ENCODE results near the gene DRD2.

DRD2 gene

GRCh38 chr11:113440816-113441215 is 34.4 kb downstream of the DRD2 start:
- no peak for DNase-seq

DNA sequence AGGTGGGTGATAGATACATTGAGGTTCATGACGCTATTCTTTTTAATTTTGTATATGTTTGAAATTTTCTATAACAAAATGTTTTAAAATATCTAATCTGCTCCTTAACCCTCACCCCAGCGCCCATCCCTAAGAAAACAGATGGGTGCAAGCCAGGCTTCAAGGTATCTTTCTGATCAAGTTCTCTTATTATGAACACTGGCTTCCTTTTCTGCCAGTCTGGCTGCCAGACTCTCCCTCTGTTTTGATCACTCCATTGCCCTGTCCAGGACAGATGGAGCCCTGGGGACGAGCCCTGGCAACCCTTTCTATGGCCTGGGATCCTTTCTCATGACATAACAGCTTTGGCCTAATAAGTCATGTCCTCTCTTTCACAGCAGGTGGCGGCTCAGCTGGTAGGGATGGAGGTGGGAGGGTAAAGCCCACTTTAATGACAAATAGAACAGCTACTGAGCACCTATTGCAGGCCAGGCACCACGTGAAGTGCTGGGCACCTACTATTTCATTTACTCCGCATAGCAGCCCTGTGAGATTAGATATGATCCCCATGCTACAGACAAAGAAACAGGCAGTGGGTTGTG is 38.4 kb downstream of the DRD2 start:
- DNase-seq: peak; percentile 71

GRCh38 chr11:113435190-113435968 is 39.8 kb downstream of the DRD2 start:
- no peak for DNase-seq

- DNase-seq: no peak
Observed at GRCh38 chr11:113431746-113432145, 43.5 kb downstream of the DRD2 start.

DNA sequence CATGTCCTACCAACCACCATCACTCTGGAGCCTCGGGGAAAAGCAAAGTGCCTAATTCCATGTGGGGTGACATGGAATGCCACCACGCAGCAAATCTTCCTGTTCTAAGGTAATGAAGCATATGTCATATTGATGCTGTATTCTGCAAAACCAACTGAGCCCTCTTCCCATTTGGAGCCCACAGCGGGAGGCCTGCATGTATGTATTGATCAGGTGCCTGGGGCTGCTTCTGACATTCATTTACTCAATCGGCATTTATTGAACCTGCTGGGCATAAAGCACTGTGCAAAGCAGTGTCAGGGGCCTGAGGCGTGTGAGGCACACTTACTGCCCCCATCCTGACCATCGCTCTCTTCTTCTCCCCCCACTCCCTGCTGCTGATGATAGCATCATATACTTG is 48.5 kb downstream of the DRD2 start:
- DNase-seq: no peak

GRCh38 chr11:113420808-113421207 is 54.4 kb downstream of the DRD2 start:
- no peak for DNase-seq

- no peak for DNase-seq
Observed at GRCh38 chr11:113419454-113420003, 55.7 kb downstream of the DRD2 start.

DNA sequence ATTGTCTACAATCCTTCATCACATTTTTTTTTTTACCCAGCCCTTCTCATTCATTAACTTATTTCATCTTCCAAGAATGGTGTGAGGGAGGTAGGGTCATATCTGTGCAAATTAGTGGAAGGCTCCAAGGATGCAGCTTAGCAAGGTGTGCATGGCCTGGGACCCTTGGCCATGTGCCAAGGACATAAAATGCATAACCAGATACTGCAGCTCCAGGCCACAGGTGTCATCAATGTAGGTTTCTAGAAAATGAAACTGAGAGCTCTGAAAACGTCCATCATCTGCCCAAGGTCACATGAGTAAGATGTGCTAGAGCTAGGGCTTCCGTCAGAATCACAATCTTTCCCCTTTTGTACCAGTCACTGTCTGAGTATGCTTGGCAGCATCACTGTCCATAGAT is 57.8 kb downstream of the DRD2 start:
- no peak for DNase-seq

- no peak for DNase-seq
Observed at GRCh38 chr11:113415343-113415742, 59.9 kb downstream of the DRD2 start.

DNA sequence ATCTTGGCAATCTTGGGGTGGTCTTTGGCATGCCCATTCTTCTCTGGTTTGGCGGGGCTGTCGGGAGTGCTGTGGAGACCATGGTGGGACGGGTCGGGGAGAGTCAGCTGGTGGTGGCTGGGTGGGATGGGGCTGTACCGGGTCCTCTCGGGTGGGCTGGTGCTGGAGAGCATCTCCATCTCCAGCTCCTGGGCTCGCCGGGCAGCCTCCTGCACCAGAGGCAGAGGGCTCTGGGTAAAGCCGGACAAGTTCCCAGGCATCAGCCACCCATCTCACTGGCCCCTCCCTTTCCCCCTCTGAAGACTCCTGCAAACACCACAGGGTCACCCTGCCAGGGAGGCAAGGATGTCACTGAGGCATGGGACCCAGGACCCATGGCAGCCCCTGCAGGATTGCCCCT is 62.5 kb downstream of the DRD2 start:
- no peak for DNase-seq

DNA sequence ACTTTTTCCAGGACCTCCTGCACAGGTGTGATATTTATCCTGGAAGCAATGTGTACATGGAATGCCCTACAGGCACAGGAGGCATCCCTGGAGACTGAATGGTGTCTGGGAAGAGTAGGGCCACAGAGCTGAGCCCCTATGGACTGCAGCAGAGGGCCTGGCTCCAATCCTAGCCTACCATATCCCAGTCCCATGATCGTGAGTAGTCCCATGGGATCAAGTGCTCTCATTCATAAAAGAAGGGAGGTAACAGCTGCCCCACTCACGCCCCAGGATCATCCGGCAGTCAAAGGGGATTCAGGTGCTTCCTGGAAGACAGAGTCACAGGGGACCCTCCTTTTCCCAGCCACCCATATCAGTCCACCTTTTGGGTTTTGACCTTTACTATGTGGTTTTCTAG is 63.7 kb downstream of the DRD2 start:
- DNase-seq: peak; percentile 18

DNA sequence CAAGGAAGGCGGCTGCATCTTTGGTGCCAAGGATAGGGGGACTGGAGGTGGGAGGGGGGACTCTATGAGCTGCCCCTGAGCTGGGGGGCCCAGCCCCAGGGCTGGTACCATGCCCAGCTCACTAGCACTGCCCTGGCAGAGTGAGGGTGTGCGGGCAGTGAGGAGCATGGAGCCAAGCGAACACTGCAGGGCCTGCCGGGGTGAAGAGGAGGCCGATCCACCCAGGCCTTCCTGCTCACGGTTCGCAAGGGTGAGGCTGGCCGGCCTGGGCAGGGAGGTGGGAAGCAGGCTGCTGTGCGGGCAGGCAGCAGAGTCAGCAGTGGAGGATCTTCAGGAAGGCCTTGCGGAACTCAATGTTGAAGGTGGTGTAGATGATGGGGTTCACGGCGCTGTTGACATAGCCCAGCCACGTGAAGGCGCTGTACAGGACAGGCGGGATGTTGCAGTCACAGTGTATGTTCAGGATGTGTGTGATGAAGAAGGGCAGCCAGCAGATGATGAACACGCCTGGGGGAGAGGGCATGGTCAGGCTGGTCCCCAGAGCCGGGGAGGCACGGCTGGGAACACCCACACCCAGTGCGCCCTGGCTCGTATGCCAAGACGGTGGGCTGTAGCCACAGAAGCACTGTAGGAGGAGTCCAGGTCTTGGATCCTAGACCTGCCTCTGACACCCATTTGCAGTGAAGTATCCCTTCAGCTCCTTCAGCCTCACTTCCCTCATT is 64.6 kb downstream of the DRD2 start:
- no peak for DNase-seq

GRCh38 chr11:113409526-113409925 is 65.7 kb downstream of the DRD2 start:
- no peak for DNase-seq

DNA sequence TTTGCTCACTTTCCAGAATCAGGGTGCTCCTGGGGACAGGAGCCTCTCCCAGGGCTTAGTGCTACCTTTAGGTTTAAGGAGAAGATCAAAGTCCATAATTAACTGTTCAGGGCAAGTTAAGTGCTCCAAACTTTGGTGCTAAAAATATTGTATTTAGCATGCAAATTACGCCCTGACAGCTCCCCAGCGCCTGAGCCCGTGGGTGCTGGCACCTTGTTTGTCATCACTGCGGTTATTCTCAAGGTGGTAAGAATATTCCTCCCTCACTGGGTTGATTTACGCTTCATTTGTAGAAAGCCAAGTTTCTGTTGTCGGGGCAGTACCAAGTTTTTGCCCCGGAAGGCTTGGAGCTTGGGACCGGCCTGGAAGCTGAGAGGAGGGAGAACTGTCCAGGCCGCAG is 66.3 kb downstream of the DRD2 start:
- DNase-seq: no peak

DNA sequence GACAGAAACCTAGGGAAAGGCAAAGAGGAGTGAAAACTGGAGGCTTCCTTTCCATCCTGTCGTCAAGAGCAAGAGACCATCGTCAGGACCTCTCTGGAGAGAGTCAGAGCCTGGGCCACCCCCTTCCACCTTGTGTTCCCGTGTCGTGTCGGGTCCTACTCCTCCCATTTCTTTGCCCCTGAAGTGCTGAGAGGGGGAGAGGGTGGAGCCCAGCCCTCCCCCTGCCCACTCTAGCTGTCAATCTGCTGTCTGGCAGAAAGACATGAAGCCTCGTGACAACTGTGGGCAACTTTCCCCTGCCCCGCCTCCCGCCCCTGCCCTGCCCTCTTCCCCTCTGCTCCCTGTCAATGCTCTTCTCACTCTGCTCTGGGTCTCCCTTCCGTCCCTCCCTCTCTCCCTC is 67.0 kb downstream of the DRD2 start:
- no peak for DNase-seq

GRCh38 chr11:113407163-113407562 is 68.0 kb downstream of the DRD2 start:
- no peak for DNase-seq

- no peak for DNase-seq
Observed at GRCh38 chr11:113405724-113406478, 69.3 kb downstream of the DRD2 start.

- no peak for DNase-seq
Observed at GRCh38 chr11:113404859-113405430, 70.3 kb downstream of the DRD2 start.

GRCh38 chr11:113401718-113402117 is 73.5 kb downstream of the DRD2 start:
- no peak for DNase-seq

GRCh38 chr11:113400631-113401230 is 74.5 kb downstream of the DRD2 start:
- DNase-seq: no peak

DNA sequence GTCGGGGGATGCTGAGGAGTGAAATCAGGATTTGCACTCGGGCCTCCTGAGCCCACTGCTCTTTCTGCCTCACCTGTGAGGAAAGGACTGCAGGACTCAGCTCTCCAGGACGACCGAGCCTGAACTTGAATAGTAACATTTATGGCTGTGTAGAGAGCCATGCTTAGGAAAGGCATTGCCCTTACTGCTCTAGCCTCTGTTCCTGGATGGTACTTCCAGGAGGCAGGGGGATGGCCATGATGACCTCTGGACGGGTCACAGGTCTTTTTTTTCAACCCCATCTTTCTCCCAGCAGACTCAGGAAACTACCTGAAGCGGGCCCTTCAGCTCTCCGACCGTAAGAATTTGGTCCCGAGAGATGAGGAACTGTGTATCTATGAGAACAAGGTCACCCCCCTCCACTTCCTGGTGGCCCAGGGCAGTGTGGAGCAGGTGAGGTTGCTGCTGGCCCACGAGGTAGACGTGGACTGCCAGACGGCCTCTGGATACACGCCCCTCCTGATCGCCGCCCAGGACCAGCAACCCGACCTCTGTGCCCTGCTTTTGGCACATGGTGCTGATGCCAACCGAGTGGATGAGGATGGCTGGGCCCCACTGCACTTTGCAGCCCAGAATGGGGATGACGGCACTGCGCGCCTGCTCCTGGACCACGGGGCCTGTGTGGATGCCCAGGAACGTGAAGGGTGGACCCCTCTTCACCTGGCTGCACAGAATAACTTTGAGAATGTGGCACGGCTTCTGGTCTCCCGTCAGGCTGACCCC is 76.3 kb downstream of the DRD2 start:
- no peak for DNase-seq

DNA sequence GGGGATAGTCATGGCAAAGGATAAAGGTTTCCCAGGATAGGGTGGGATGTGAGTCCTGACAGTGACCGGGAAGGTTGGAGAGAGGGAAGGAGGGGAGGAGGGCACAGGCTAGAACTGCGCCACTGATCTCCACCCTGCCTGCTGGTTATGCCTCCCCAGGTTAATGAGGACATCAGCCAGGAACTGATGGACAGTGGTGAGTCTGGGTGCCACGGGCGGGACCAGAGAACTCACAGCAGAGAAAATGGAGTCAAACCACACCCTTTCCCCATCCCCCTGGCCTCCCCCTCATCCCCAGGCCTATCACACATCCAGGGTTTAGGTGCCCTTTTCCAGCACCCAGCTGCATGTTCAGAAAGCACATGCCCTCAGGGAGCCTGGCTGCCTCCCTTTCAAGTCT is 77.4 kb downstream of the DRD2 start:
- DNase-seq: no peak
